ENCODE results near the gene CMTM4. TPM values are rescaled to one million over a fixed set of nuclear protein-coding genes. Genes with fewer than 3 reads are reported as not detected.
"Not testable (repeated sequence)": the region's sequence is repeated elsewhere in the genome, so short reads cannot be mapped to it uniquely, and the experiment has no call there.

Gene CMTM4
- polyA plus RNA-seq, 1 experiment = 28.0 TPM

DNA sequence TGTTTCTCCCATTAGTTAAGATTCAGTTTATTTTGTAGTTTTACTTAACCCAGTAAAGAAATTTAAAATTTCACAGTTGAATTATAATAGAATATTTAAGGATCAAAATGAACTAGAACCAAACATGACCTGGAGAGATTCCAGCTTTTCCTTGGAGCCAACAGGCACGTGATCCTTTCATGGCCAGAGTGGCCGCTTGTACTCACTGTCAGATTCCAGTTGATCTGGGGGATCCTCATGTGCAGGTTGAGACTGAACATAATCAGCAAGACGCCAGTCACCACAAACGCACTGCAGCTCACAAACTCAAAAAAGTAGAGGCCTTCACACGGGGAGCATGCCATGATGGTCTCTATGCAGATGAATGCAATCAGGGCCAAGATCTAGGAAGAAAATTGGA, 60.3 kb downstream of the CMTM4 start:
- H3K27me3 ChIP-seq (ENCODE audit: control insufficient read depth, insufficient read depth, low read length) = no peaks in the 10 kb centered on the region; the same call in 1 of the 2 replicates
- ChIA-PET POLR2A (no interaction called here), CTCF (interaction anchor here (1.2 to 6.0 kb wide), 3 partner anchors 10 to 194 kb away, joined by 3 to 37 read pairs (median 3); partner anchors contain the start of gene NAE1)
- no peak for DNase-seq (ENCODE audit: low read depth)
- TF ChIP-seq, protein P1, sequence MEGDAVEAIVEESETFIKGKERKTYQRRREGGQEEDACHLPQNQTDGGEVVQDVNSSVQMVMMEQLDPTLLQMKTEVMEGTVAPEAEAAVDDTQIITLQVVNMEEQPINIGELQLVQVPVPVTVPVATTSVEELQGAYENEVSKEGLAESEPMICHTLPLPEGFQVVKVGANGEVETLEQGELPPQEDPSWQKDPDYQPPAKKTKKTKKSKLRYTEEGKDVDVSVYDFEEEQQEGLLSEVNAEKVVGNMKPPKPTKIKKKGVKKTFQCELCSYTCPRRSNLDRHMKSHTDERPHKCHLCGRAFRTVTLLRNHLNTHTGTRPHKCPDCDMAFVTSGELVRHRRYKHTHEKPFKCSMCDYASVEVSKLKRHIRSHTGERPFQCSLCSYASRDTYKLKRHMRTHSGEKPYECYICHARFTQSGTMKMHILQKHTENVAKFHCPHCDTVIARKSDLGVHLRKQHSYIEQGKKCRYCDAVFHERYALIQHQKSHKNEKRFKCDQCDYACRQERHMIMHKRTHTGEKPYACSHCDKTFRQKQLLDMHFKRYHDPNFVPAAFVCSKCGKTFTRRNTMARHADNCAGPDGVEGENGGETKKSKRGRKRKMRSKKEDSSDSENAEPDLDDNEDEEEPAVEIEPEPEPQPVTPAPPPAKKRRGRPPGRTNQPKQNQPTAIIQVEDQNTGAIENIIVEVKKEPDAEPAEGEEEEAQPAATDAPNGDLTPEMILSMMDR (IDR thresholded peaks at IDR 0.05; ENCODE audit: insufficient read depth, low read depth, low read length) = no peak
- no peaks in the 10 kb centered on the region for H3K36me3 ChIP-seq (ENCODE audit: control insufficient read depth, insufficient read depth, low read length)
- no peak overlapping the region for H3K4me3 ChIP-seq (ENCODE audit: low read depth, low read length)

DNA sequence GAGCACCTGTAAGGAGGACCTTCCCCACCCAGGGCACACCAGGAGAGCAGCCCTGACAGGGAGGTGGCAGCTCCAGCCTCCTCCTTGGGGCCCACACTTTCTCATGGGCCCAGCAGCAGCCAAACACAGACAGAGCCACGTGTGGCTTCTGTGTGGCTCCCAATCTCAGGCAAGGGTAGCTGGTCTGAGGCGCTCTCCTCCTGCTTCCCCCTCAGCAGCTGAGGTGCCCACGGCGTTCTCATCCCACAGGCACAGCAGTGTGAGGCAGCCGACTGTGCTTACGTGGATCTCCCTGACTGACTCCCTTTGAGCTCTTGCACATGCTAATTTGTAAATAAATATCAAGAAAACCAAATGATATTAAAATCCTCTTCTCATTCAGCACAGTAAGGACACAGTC, 61.1 kb downstream of the CMTM4 start:
- POLR2A ChIA-PET = interaction anchor here (0.6 kb wide), 1 partner anchor 17 kb away, joined by 3 read pairs; no protein-coding TSS in a partner anchor
- no peak overlapping the region for H3K4me3 ChIP-seq (ENCODE audit: low read depth, low read length)
- CTCF ChIA-PET = interaction anchor here (0.8 to 6.0 kb wide), 4 partner anchors 11 to 195 kb away, joined by 3 to 37 read pairs (median 4); partner anchors contain the start of gene NAE1
- no peaks in the 10 kb centered on the region; the same call in 1 of the 2 replicates for H3K27me3 ChIP-seq (ENCODE audit: control insufficient read depth, insufficient read depth, low read length)
- no peaks in the 10 kb centered on the region for H3K36me3 ChIP-seq (ENCODE audit: control insufficient read depth, insufficient read depth, low read length)
- DNase-seq (ENCODE audit: low read depth) = no peak
- TF ChIP-seq, protein P1 (IDR thresholded peaks at IDR 0.05; ENCODE audit: insufficient read depth, low read depth, low read length) = no peak

DNA sequence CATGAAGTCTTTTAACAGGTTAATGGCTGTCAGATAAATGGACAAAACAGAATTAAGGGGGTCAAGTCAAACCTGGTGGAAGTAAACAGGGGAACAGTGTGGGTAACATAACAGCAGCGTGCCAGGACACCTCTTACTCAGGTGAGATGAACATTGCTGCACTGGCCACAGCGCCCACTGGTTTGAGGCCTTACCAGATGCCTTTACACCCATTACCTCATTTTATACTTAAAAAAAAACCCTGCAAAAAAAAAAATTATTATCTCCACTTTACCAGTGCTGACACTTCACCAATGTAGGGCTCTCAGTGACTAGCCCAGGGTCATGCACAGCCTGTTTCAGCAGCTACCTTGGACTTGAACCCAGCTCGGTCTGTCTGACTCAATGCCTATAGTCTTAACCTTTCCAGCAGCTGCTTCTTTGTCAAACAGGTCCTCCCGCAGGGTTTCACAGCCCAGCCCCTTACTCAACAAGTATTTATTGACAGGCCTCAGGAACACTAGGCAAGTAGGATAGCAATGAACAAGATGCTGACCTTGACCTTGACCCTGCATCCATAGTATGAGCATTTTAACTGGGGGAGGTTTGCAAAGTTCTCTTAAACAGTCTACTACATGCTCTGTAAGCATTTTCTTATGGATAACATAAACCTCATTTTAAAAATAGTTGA, 61.9 kb downstream of the CMTM4 start:
- Histone ChIP-seq H3K4me3 (ENCODE audit: low read depth, low read length) (no peak overlapping the region), H3K27me3 (ENCODE audit: control insufficient read depth, insufficient read depth, low read length) (no peaks in the 10 kb centered on the region; the same call in 1 of the 2 replicates), H3K36me3 (ENCODE audit: control insufficient read depth, insufficient read depth, low read length) (no peaks in the 10 kb centered on the region)
- POLR2A ChIA-PET = interaction anchor here (0.6 kb wide), 1 partner anchor 16 kb away, joined by 3 read pairs; no protein-coding TSS in a partner anchor
- TF ChIP-seq, protein P1 (IDR thresholded peaks at IDR 0.05; ENCODE audit: insufficient read depth, low read depth, low read length) = no peak
- CTCF ChIA-PET = interaction anchor here (0.8 to 6.0 kb wide), 4 partner anchors 12 to 196 kb away, joined by 3 to 37 read pairs (median 4); partner anchors contain the start of gene NAE1
- DNase-seq (ENCODE audit: low read depth) = no peak

DNA sequence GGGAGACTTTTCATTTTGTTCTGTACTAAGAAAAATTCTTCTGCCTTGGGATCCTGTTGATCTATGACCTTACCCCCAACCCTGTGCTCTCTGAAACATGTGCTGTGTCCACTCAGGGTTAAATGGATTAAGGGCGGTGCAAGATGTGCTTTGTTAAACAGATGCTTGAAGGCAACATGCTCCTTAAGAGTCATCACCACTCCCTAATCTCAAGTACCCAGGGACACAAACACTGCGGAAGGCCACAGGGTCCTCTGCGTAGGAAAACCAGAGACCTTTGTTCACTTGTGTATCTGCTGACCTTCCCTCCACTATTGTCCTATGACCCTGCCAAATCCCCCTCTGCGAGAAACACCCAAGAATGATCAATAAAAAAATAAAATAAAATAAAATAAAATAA, 65.0 kb downstream of the CMTM4 start:
- DNase-seq (ENCODE audit: low read depth); H3K36me3 ChIP-seq (ENCODE audit: control insufficient read depth, insufficient read depth, low read length); POLR2A ChIA-PET; H3K27me3 ChIP-seq (ENCODE audit: control insufficient read depth, insufficient read depth, low read length); H3K4me3 ChIP-seq (ENCODE audit: low read depth, low read length); CTCF ChIA-PET: not testable (repeated sequence)

DNA sequence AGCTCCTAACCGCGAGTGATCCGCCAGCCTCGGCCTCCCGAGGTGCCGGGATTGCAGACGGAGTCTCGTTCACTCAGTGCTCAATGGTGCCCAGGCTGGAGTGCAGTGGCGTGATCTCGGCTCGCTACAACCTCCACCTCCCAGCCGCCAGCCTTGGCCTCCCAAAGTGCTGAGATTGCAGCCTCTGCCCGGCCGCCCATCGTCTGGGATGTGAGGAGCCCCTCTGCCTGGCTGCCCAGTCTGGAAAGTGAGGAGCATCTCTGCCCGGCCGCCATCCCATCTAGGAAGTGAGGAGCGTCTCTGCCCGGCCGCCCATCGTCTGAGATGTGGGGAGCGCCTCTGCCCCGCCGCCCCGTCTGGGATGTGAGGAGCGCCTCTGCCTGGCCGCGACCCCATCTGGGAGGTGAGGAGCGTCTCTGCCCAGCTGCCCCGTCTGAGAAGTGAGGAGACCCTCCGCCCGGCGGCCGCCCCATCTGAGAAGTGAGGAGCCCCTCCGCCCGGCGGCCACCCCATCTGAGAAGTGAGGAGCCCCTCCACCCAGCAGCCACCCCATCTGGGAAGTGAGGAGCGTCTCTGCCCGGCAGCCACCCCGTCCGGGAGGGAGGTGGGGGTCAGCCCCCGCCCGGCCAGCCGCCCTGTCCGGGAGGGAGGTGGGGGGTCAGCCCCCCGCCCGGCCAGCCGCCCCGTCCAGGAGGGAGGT, 65.8 kb downstream of the CMTM4 start:
- H3K27me3 ChIP-seq (ENCODE audit: control insufficient read depth, insufficient read depth, low read length); CTCF ChIA-PET; POLR2A ChIA-PET; DNase-seq (ENCODE audit: low read depth); H3K4me3 ChIP-seq (ENCODE audit: low read depth, low read length); H3K36me3 ChIP-seq (ENCODE audit: control insufficient read depth, insufficient read depth, low read length): not testable (repeated sequence)

DNA sequence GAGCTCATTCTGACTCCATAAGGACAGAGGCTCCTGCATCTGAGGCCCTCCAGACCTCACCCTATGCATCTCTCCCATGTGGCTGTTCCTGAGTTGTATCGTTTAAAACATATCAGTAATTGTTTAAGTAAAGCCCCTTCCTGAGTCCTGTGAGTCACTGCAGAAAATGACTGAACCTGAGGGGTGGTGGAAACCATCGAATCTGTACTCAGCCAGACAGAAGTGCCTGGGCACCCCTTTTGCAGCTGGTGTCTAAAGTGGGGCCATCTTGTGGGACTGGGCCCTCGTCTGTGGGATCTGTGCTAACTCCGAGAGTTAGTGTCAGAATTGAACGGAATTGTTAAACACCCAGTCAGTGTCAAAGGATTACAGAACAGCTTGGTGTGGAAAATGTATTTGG, 66.7 kb downstream of the CMTM4 start:
- ChIA-PET CTCF (interaction anchor here (1.5 kb wide), 1 partner anchor 20 kb away, joined by 6 read pairs; no protein-coding TSS in a partner anchor), POLR2A (no interaction called here)
- no peaks in the 10 kb centered on the region for H3K27me3 ChIP-seq (ENCODE audit: control insufficient read depth, insufficient read depth, low read length)
- no peak overlapping the region for H3K4me3 ChIP-seq (ENCODE audit: low read depth, low read length)
- H3K36me3 ChIP-seq (ENCODE audit: control insufficient read depth, insufficient read depth, low read length) = no peaks in the 10 kb centered on the region
- no peak for DNase-seq (ENCODE audit: low read depth)
- TF ChIP-seq, protein P1 (IDR thresholded peaks at IDR 0.05; ENCODE audit: insufficient read depth, low read depth, low read length) = no peak

DNA sequence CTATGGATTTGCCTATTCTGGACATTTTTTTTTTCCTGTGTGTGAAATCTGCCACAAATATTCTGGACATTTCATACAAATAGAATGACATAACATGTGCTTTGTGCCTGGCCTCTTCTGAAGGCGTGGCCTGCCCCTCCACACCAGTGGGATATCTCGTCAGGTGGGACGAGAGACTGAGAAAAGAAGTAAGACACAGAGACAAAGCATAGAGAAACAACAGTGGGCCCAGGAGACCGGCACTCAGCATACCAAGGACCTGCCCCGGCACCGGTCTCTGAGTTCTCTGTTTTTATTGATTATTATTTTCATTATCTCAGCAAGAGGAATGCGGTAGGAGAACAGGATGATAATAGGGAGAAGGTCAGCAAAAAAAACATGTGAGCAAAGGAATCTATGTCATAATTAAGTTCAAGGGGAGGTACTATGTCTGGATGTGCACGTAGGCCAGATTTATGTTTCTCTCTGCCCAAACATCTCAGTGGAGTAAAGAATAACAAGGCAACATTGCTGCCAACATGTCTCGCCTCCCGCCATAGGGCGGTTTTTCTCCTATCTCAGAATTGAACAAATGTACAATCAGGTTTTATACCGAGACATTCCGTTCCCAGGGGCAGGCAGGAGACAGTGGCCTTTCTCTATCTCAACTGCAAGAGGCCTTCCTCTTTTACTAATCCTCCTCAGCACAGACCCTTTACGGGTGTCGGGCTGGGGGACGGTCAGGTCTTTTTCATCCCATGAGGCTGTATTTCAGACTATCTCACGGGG, 68.7 kb downstream of the CMTM4 start:
- CTCF ChIA-PET = interaction anchor here (1.1 to 2.5 kb wide), 2 partner anchors 12 to 23 kb away, joined by 3 to 10 read pairs; no protein-coding TSS in a partner anchor
- H3K27me3 ChIP-seq (ENCODE audit: control insufficient read depth, insufficient read depth, low read length); POLR2A ChIA-PET; DNase-seq (ENCODE audit: low read depth); H3K4me3 ChIP-seq (ENCODE audit: low read depth, low read length); H3K36me3 ChIP-seq (ENCODE audit: control insufficient read depth, insufficient read depth, low read length): not testable (repeated sequence)
